IgD-negative memory B cell (primary cell): ENCODE results near the gene DALRD3. TPM values are rescaled to one million over a fixed set of nuclear protein-coding genes. Genes with fewer than 3 reads are reported as not detected.

ENCODE experiments used
- H3K27ac Mint-ChIP-seq, 3 donors: one replicate each; pipeline ENCODE4 v1.8.0; 2020 to 2022; ENCODE audit warnings: mild to moderate bottlenecking in 3 of 3, mixed read lengths in 3 of 3, moderate library complexity in 1 of 3
- H3K27me3 Mint-ChIP-seq: one replicate; pipeline ENCODE4 v1.8.0; 2021; ENCODE audit warnings: mixed read lengths
- H3K36me3 Mint-ChIP-seq: one replicate; pipeline ENCODE4 v1.8.0; 2020; ENCODE audit warnings: mild to moderate bottlenecking, mixed read lengths
- H3K4me1 Mint-ChIP-seq, 3 donors: one replicate each; pipeline ENCODE4 v1.8.0; 2020 to 2022; ENCODE audit warnings: mixed read lengths in 3 of 3, mild to moderate bottlenecking in 1 of 3
- H3K4me3 Mint-ChIP-seq, 4 donors: one replicate each; pipeline ENCODE4 v1.8.0; 2020 to 2022; ENCODE audit warnings: mild to moderate bottlenecking in 4 of 4, mixed read lengths in 4 of 4, moderate library complexity in 3 of 4
- H3K9me3 Mint-ChIP-seq, 3 donors: one replicate each; pipeline ENCODE4 v1.8.0; 2020 to 2021; ENCODE audit warnings: mixed read lengths in 3 of 3, mild to moderate bottlenecking in 1 of 3
- polyA plus RNA-seq: library from polyadenylated mRNA; unstranded; fragments of 300-500 nt; fragmentation: Illumina TruSeq; gene quantifications from one replicate; pipeline ENCODE4 v1.2.3, GENCODE V29; 2021

DALRD3 gene
- polyA plus RNA-seq, 1 donor from 2014 or later: 25.4 TPM

- no peaks in the 10 kb centered on the region for H3K27me3 Mint-ChIP-seq
- H3K27ac Mint-ChIP-seq: peak overlapping the region in 1 of 3 donors; percentile 64
- peak overlapping the region in 2 of 4 donors; percentile 16 to 65 for H3K4me3 Mint-ChIP-seq
- H3K36me3 Mint-ChIP-seq: no peaks in the 10 kb centered on the region
- H3K9me3 Mint-ChIP-seq: no peaks in the 10 kb centered on the region
- H3K4me1 Mint-ChIP-seq: peaks cover 13 to 22% (median 20%) of the 10 kb centered on the region in 3 donors
Observed at GRCh38 chr3:49004352-49005302, 13.8 kb downstream of the DALRD3 start.

GRCh38 chr3:49001155-49001554, 17.2 kb downstream of the DALRD3 start:
- no peaks in the 10 kb centered on the region for H3K9me3 Mint-ChIP-seq

GRCh38 chr3:48999085-48999858, 19.1 kb downstream of the DALRD3 start:
- H3K9me3 Mint-ChIP-seq: no peaks in the 10 kb centered on the region
- H3K4me1 Mint-ChIP-seq: no peaks in the 10 kb centered on the region
- no peaks in the 10 kb centered on the region for H3K27me3 Mint-ChIP-seq
- H3K36me3 Mint-ChIP-seq: no peaks in the 10 kb centered on the region
- H3K27ac Mint-ChIP-seq: peak overlapping the region in 2 of 3 donors; percentile 21 to 56
- H3K4me3 Mint-ChIP-seq: peak overlapping the region in 1 of 4 donors; percentile 9

More at GRCh38 chr3:49001155-49001554, 17.2 kb downstream of the DALRD3 start:
- Mint-ChIP-seq H3K4me1 (peaks cover 0 to 1% (median under 1%) of the 10 kb centered on the region in 3 donors), H3K4me3 (peak overlapping the region in 1 of 4 donors; percentile 53), H3K27ac (no peak overlapping the region), H3K27me3 (no peaks in the 10 kb centered on the region), H3K36me3 (no peaks in the 10 kb centered on the region)

- H3K4me1 Mint-ChIP-seq: peaks cover 0 to 6% (median 2%) of the 10 kb centered on the region in 3 donors
- no peaks in the 10 kb centered on the region for H3K27me3 Mint-ChIP-seq
- H3K36me3 Mint-ChIP-seq: no peaks in the 10 kb centered on the region
- H3K27ac Mint-ChIP-seq: no peak overlapping the region
- H3K9me3 Mint-ChIP-seq: no peaks in the 10 kb centered on the region
- no peak overlapping the region for H3K4me3 Mint-ChIP-seq
Observed at GRCh38 chr3:48997714-48998637, 20.4 kb downstream of the DALRD3 start.

- no peak overlapping the region for H3K27ac Mint-ChIP-seq
- H3K27me3 Mint-ChIP-seq: no peaks in the 10 kb centered on the region
- H3K36me3 Mint-ChIP-seq: no peaks in the 10 kb centered on the region
- peaks cover 0 to 6% (median 2%) of the 10 kb centered on the region in 3 donors for H3K4me1 Mint-ChIP-seq
- H3K9me3 Mint-ChIP-seq: no peaks in the 10 kb centered on the region
- H3K4me3 Mint-ChIP-seq: no peak overlapping the region
Observed at GRCh38 chr3:48997102-48997635, 21.2 kb downstream of the DALRD3 start.

GRCh38 chr3:48996640-48997039, 21.7 kb downstream of the DALRD3 start:
- Mint-ChIP-seq H3K9me3 (no peaks in the 10 kb centered on the region), H3K36me3 (peaks cover 2% of the 10 kb centered on the region), H3K4me3 (no peak overlapping the region), H3K27me3 (no peaks in the 10 kb centered on the region), H3K4me1 (peaks cover 5 to 11% (median 6%) of the 10 kb centered on the region in 3 donors), H3K27ac (no peak overlapping the region)

- H3K4me3 Mint-ChIP-seq: peak overlapping the region in 1 of 4 donors; percentile 16
- H3K36me3 Mint-ChIP-seq: peaks cover 2% of the 10 kb centered on the region
- H3K4me1 Mint-ChIP-seq: peaks cover 18 to 26% (median 24%) of the 10 kb centered on the region in 3 donors
- H3K27ac Mint-ChIP-seq: peak overlapping the region in 2 of 3 donors; percentile 52 to 71
- H3K9me3 Mint-ChIP-seq: no peaks in the 10 kb centered on the region
- H3K27me3 Mint-ChIP-seq: no peaks in the 10 kb centered on the region
Observed at GRCh38 chr3:48993834-48994233, 24.5 kb downstream of the DALRD3 start.

GRCh38 chr3:48991851-48992545, 26.4 kb downstream of the DALRD3 start:
- peak overlapping the region; percentile 31 to 99 (median 64) for H3K4me3 Mint-ChIP-seq
- H3K27me3 Mint-ChIP-seq: no peaks in the 10 kb centered on the region
- peak overlapping the region; percentile 50 to 91 (median 81) for H3K27ac Mint-ChIP-seq
- peaks cover 21 to 30% (median 30%) of the 10 kb centered on the region in 3 donors for H3K4me1 Mint-ChIP-seq
- H3K9me3 Mint-ChIP-seq: no peaks in the 10 kb centered on the region
- peaks cover 3% of the 10 kb centered on the region for H3K36me3 Mint-ChIP-seq

GRCh38 chr3:48990636-48991469, 27.5 kb downstream of the DALRD3 start:
- peak overlapping the region; percentile 90 to 99 (median 96) for H3K4me3 Mint-ChIP-seq
- peaks cover 3% of the 10 kb centered on the region for H3K36me3 Mint-ChIP-seq
- H3K27ac Mint-ChIP-seq: peak overlapping the region; percentile 67 to 92 (median 91)
- no peaks in the 10 kb centered on the region for H3K27me3 Mint-ChIP-seq
- H3K9me3 Mint-ChIP-seq: no peaks in the 10 kb centered on the region
- H3K4me1 Mint-ChIP-seq: peaks cover 21 to 30% (median 30%) of the 10 kb centered on the region in 3 donors

- H3K36me3 Mint-ChIP-seq: peaks cover 3% of the 10 kb centered on the region
- H3K4me3 Mint-ChIP-seq: peak within 1 kb of the TSS; percentile 90 to 99 (median 96)
- H3K4me1 Mint-ChIP-seq: peaks cover 21 to 30% (median 30%) of the 10 kb centered on the region in 3 donors
- H3K27me3 Mint-ChIP-seq: no peaks in the 10 kb centered on the region
- H3K27ac Mint-ChIP-seq: peak within 1 kb of the TSS; percentile 67 to 92 (median 91)
- no peaks in the 10 kb centered on the region for H3K9me3 Mint-ChIP-seq
Observed at GRCh38 chr3:48989796-48990635, 28.4 kb downstream of the DALRD3 start, which contains the start of gene P4HTM. TSS of gene P4HTM (plus strand) at chr3:48990241. CDS start at chr3:48990257, 16 bp downstream.

- no peaks in the 10 kb centered on the region for H3K27me3 Mint-ChIP-seq
- no peaks in the 10 kb centered on the region for H3K9me3 Mint-ChIP-seq
- peaks cover 3% of the 10 kb centered on the region for H3K36me3 Mint-ChIP-seq
- H3K4me3 Mint-ChIP-seq: peak overlapping the region; percentile 89 to 99 (median 96)
- peak overlapping the region; percentile 67 to 89 (median 75) for H3K27ac Mint-ChIP-seq
- peaks cover 21 to 30% (median 30%) of the 10 kb centered on the region in 3 donors for H3K4me1 Mint-ChIP-seq
Observed at GRCh38 chr3:48989126-48989795, 29.1 kb downstream of the DALRD3 start.
